ENCODE results near the gene THUMPD1.
"Not testable (repeated sequence)": the region's sequence is repeated elsewhere in the genome, so short reads cannot be mapped to it uniquely, and the experiment has no call there.

DNA sequence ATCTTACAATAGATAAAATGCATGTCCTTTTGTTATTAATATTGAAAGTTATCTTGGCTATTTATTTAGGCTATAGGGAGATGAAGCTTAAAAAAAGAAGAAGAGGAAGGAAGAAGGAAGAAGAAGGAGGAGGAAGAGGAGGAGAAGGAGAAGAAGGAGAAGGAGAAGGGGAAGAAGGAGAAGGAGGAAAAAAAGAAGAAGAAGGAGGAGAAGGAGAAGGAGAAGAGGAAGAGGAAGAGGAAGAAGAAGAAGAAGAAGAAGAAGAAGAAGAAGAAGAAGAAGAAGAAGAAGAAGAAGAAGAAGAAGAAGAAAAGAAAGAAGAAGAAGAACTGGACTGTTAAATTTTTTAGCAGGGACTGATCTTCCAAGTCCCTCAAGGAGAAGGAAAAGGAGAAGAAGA lies 23.9 kb downstream of the THUMPD1 start:
- TF ChIP-seq CTCF (IDR thresholded peaks at IDR 0.05 in 2 of 3, conservative IDR thresholded peaks at IDR 0.05 in 1 of 3; ENCODE audit: control insufficient read depth in 2 of 3, extremely low read depth in 1 of 3, insufficient read depth in 1 of 3, low read depth in 3 of 3, low read length in 3 of 3); TAF1 (IDR thresholded peaks at IDR 0.05; ENCODE audit: borderline replicate concordance, low read depth, low read length): not testable (repeated sequence)

All from GM12878 (cell line).